Forelimb muscle (tissue), 1 donor: ENCODE data around the gene IRF9. TPM values are rescaled to one million over a fixed set of nuclear protein-coding genes. Genes with fewer than 3 reads are reported as not detected.

ENCODE experiments used
- DNase-seq: peaks from one replicate; pipeline ENCODE4 v3.0.0-alpha.2; 2013; ENCODE audit warnings: low read depth
- polyA plus RNA-seq: library from polyadenylated mRNA; unstranded; fragments of 120-200 nt; gene quantifications from one replicate; pipeline ENCODE4 v1.2.1, GENCODE V29; 2013; ENCODE audit not compliant: insufficient read length

IRF9 gene
- polyA plus RNA-seq, 1 donor = 25.1 TPM

DNA sequence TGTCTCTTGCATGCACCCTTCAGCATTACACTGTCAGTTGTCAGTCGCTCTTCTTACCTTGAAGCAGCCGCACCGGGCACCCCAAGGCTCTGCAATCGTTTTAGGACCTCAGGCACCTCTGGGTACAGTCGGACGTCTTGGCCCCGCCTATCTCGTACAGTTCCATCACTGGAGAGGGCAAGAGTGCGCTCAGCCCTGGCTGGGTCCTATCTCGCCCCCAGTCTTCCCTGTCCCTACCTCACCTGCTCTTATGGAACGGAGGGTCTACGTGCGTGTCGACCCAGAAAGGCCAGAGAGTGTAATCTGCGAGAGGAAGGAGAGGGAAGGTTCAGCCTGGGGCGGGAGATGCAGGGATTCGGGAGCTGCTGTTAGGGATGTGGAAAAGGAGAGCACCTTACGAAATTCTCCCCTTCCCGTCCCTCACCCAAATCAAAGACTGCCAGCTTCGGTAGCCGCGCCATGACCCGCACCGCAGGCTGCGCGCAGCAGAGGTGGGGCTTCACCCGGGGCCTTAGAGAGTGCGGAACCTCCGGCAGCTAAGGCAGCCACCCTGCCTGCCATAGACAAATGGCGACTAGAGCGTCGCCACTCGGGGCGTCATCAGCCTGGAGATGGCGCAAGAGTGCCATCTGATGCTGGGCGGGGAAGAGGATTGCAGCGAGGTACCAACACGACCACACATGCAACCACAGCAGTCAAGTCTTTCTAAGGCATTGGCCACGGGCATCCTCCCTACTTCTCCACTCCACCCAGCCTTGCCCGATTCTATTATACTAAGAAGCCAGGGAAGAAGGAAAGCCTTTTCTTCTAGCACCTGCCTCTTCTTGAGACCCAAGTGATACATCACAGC is 54.7 kb downstream of the IRF9 start, which contains the start of gene MDP1:
MDP1 (minus strand) TSS at position 572 of the 850 bp plus-strand sequence; CDS start at position 461, 111 bp downstream.
- peak; percentile 74 for DNase-seq

Other genes with a start within 250 kb of the IRF9 start
- 20.9 TPM for gene DHRS4, start 207.5 kb upstream of the IRF9 start, polyA plus RNA-seq
- 9.2 TPM for gene DHRS4L2, start 172.3 kb upstream of the IRF9 start, polyA plus RNA-seq
- 0.18 TPM for gene CARMIL3, start 109.3 kb upstream of the IRF9 start, polyA plus RNA-seq
- not detected for gene CPNE6, start 89.7 kb upstream of the IRF9 start, polyA plus RNA-seq
- 3.6 TPM for gene PCK2, start 67.0 kb upstream of the IRF9 start, polyA plus RNA-seq
- 45.7 TPM for gene DCAF11, start 46.5 kb upstream of the IRF9 start, polyA plus RNA-seq
- gene NRL, start 46.3 kb upstream of the IRF9 start, polyA plus RNA-seq = 1.8 TPM
- gene FITM1, start 30.6 kb upstream of the IRF9 start, polyA plus RNA-seq = 164 TPM
- 110 TPM for gene PSME1, start 25.1 kb upstream of the IRF9 start, polyA plus RNA-seq
- gene EMC9, start 19.7 kb upstream of the IRF9 start, polyA plus RNA-seq = 32.1 TPM
- gene PSME2, start 14.7 kb upstream of the IRF9 start, polyA plus RNA-seq = 74.3 TPM
- 32.6 TPM for gene RNF31, start 13.8 kb upstream of the IRF9 start, polyA plus RNA-seq
- gene REC8, start 10.8 kb downstream of the IRF9 start, polyA plus RNA-seq = 8.2 TPM
- 26.4 TPM for gene IPO4, start 27.6 kb downstream of the IRF9 start, polyA plus RNA-seq
- 18.8 TPM for gene TM9SF1, start 34.2 kb downstream of the IRF9 start, polyA plus RNA-seq
- 5.0 TPM for gene TSSK4, start 44.4 kb downstream of the IRF9 start, polyA plus RNA-seq
- 40.0 TPM for gene CHMP4A, start 52.2 kb downstream of the IRF9 start, polyA plus RNA-seq
- 5.5 TPM for gene MDP1, start 54.8 kb downstream of the IRF9 start, polyA plus RNA-seq
- gene NEDD8, start 71.1 kb downstream of the IRF9 start, polyA plus RNA-seq = 188 TPM
- 53.3 TPM for gene GMPR2, start 71.7 kb downstream of the IRF9 start, polyA plus RNA-seq
- gene TINF2, start 81.4 kb downstream of the IRF9 start, polyA plus RNA-seq = 37.0 TPM
- gene TGM1, start 101.9 kb downstream of the IRF9 start, polyA plus RNA-seq = 0.86 TPM
- 14.7 TPM for gene RABGGTA, start 110.3 kb downstream of the IRF9 start, polyA plus RNA-seq
- 15.0 TPM for gene DHRS1, start 138.5 kb downstream of the IRF9 start, polyA plus RNA-seq
- gene NOP9, start 138.6 kb downstream of the IRF9 start, polyA plus RNA-seq = 21.1 TPM
- 8.2 TPM for gene CIDEB, start 146.7 kb downstream of the IRF9 start, polyA plus RNA-seq
- 2.0 TPM for gene LTB4R2, start 148.9 kb downstream of the IRF9 start, polyA plus RNA-seq
- 2.1 TPM for gene LTB4R, start 150.2 kb downstream of the IRF9 start, polyA plus RNA-seq
- 15.2 TPM for gene ADCY4, start 173.8 kb downstream of the IRF9 start, polyA plus RNA-seq
- 1.1 TPM for gene RIPK3, start 178.7 kb downstream of the IRF9 start, polyA plus RNA-seq
- 39.2 TPM for gene NFATC4, start 206.9 kb downstream of the IRF9 start, polyA plus RNA-seq
- 23.1 TPM for gene NYNRIN, start 237.7 kb downstream of the IRF9 start, polyA plus RNA-seq